CD4-positive, alpha-beta T cell (primary cell): ENCODE results near the gene IL17B. TPM values are rescaled to one million over a fixed set of nuclear protein-coding genes. Genes with fewer than 3 reads are reported as not detected.

Experiments
- ATAC-seq: fragments of 200-7000 bp; cut with Tn5 transposase; one replicate; pipeline ENCODE4 v1.10.0; 2022; ENCODE audit warnings: mild to moderate bottlenecking; ENCODE audit not compliant: poor library complexity
- CTCF ChIA-PET: fragments of 350-600 bp; sonication (Branson Sonifier 250); formaldehyde crosslinking; loops from one replicate; lab custom pipeline; 2021; ENCODE audit warnings: antibody characterized with exemption, inconsistent platforms; lab: Charles Lee
- POLR2A ChIA-PET: fragments of 350-600 bp; sonication (Branson Sonifier 250); formaldehyde crosslinking; loops from one replicate; lab custom pipeline; 2021; ENCODE audit warnings: antibody characterized with exemption, inconsistent platforms; lab: Charles Lee
- DNase-seq, 14 experiments: peaks; one replicate each; pipeline ENCODE4 v3.0.0-alpha.2; 2013 to 2020; ENCODE audit warnings: mixed read lengths in 2 of 14
- H3K27ac ChIP-seq, 2 donors: one replicate each; pipeline versions ENCODE4 v1.5.1 to v1.7.0; 2013; ENCODE audit warnings: low read length in 2 of 2, low read depth in 1 of 2, mild to moderate bottlenecking in 1 of 2
- H3K27me3 ChIP-seq, 2 experiments: 1 replicate in 1 of 2; 2 replicates in 1 of 2; pipeline versions ENCODE4 v1.6.1 to v1.7.0; 2013; ENCODE audit warnings: low read length in 2 of 2, control low read depth in 1 of 2, mild to moderate bottlenecking in 1 of 2, moderate library complexity in 1 of 2; ENCODE audit not compliant: insufficient read depth in 2 of 2, control insufficient read depth in 1 of 2
- H3K36me3 ChIP-seq: one replicate; pipeline ENCODE4 v1.6.1; 2013; ENCODE audit warnings: low read length, control low read depth; ENCODE audit not compliant: insufficient read depth
- H3K4me1 ChIP-seq: one replicate; pipeline ENCODE4 v1.6.1; 2013; ENCODE audit warnings: low read length, control low read depth; ENCODE audit not compliant: insufficient read depth
- H3K4me3 ChIP-seq: one replicate; pipeline ENCODE4 v1.5.1; 2013; ENCODE audit warnings: mild to moderate bottlenecking, low read length, moderate library complexity
- H3K9me3 ChIP-seq, 2 experiments: 1 replicate in 1 of 2; 2 replicates in 1 of 2; pipeline versions ENCODE4 v1.6.1 to v1.7.0; 2013; ENCODE audit warnings: low read length in 2 of 2, mild to moderate bottlenecking in 2 of 2, control low read depth in 1 of 2, moderate library complexity in 1 of 2; ENCODE audit not compliant: control insufficient read depth in 1 of 2, insufficient read depth in 1 of 2
- H3K27ac Mint-ChIP-seq: one replicate; pipeline ENCODE4 v1.8.0; 2020; ENCODE audit warnings: mixed read lengths
- H3K27me3 Mint-ChIP-seq: one replicate; pipeline ENCODE4 v1.8.0; 2021; ENCODE audit warnings: mixed read lengths
- H3K36me3 Mint-ChIP-seq: one replicate; pipeline ENCODE4 v1.8.0; 2021; ENCODE audit warnings: low read depth, mixed read lengths
- H3K4me1 Mint-ChIP-seq: one replicate; pipeline ENCODE4 v1.8.0; 2021; ENCODE audit warnings: low read depth, mixed read lengths
- H3K4me3 Mint-ChIP-seq: one replicate; pipeline ENCODE4 v1.8.0; 2020; ENCODE audit warnings: mild to moderate bottlenecking, mixed read lengths
- H3K9me3 Mint-ChIP-seq: one replicate; pipeline ENCODE4 v1.8.0; 2020; ENCODE audit warnings: mixed read lengths
- CTCF ChIP-seq: fragments of 200-600 bp; IDR thresholded peaks from one replicate; pipeline ENCODE4 v1.8.0; 2022; ENCODE audit warnings: antibody characterized with exemption, mild to moderate bottlenecking
- intact Hi-C, 2 experiments: fragments of 100-400 bp; cut with DNase I in 1 of 2; cut with micrococcal nuclease in 1 of 2; formaldehyde crosslinking; loops; one replicate each; pipeline versions ENCODE4 v1.15.1 to v1.9.0; 2023 to 2025; cut with DNase I, micrococcal nuclease
- total RNA-seq, 174 experiments: library from RNA in 2 of 174; stranded (reverse) in 2 of 174; gene quantifications; one replicate each; pipeline ENCODE4 v1.2.3 and lab custom pipeline; 2021 to 2026

IL17B gene
- total RNA-seq, 2 experiments from 2014 or later: not detected

GRCh38 chr5:149387081-149387631 is 8.1 kb upstream of the IL17B start:
- H3K36me3 ChIP-seq: no peaks in the 10 kb centered on the region
- Mint-ChIP-seq H3K36me3 (no peaks in the 10 kb centered on the region), H3K9me3 (no peaks in the 10 kb centered on the region), H3K27me3 (no peaks in the 10 kb centered on the region), H3K4me1 (peaks cover 5% of the 10 kb centered on the region), H3K27ac (no peak overlapping the region), H3K4me3 (no peak overlapping the region)
- DNase-seq (no peak), ATAC-seq (no peak)
- CTCF ChIA-PET: no interaction called here
- H3K27me3 ChIP-seq: peaks cover 0 to 2% of the 10 kb centered on the region in 2 experiments
- peaks cover under 1% of the 10 kb centered on the region for H3K4me1 ChIP-seq
- intact Hi-C loops: no loop called here
- no peak overlapping the region for H3K4me3 ChIP-seq
- POLR2A ChIA-PET: interaction anchor here (0.6 kb wide), 1 partner anchor 184 kb away, joined by 3 read pairs; no protein-coding TSS in a partner anchor
- H3K9me3 ChIP-seq: no peaks in the 10 kb centered on the region
- TF ChIP-seq CTCF: no peak
- H3K27ac ChIP-seq: no peak overlapping the region

- Histone ChIP-seq H3K9me3 (no peaks in the 10 kb centered on the region), H3K4me3 (no peak overlapping the region), H3K27me3 (peaks cover 0 to 2% of the 10 kb centered on the region in 2 experiments), H3K36me3 (no peaks in the 10 kb centered on the region), H3K4me1 (peaks cover 7% of the 10 kb centered on the region), H3K27ac (no peak overlapping the region)
- CTCF ChIA-PET: no interaction called here
- Mint-ChIP-seq H3K4me1 (peaks cover 5% of the 10 kb centered on the region), H3K4me3 (no peak overlapping the region), H3K36me3 (no peaks in the 10 kb centered on the region), H3K9me3 (no peaks in the 10 kb centered on the region), H3K27ac (no peak overlapping the region), H3K27me3 (no peaks in the 10 kb centered on the region)
- no peak for ATAC-seq
- no peak for TF ChIP-seq CTCF
- intact Hi-C loops: no loop called here
- DNase-seq: no peak
- POLR2A ChIA-PET: interaction anchor here (0.6 kb wide), 1 partner anchor 185 kb away, joined by 3 read pairs; no protein-coding TSS in a partner anchor
Observed at GRCh38 chr5:149386166-149386565, 7.1 kb upstream of the IL17B start.

- Mint-ChIP-seq H3K27ac (no peak overlapping the region), H3K27me3 (no peaks in the 10 kb centered on the region), H3K4me1 (no peaks in the 10 kb centered on the region), H3K9me3 (no peaks in the 10 kb centered on the region), H3K4me3 (no peak overlapping the region), H3K36me3 (no peaks in the 10 kb centered on the region)
- Histone ChIP-seq H3K4me3 (no peak overlapping the region), H3K9me3 (no peaks in the 10 kb centered on the region), H3K27ac (no peak overlapping the region), H3K4me1 (peaks cover 7% of the 10 kb centered on the region), H3K27me3 (peaks cover 0 to 2% of the 10 kb centered on the region in 2 experiments), H3K36me3 (no peaks in the 10 kb centered on the region)
- no peak for TF ChIP-seq CTCF
- intact Hi-C loops: no loop called here
- ChIA-PET POLR2A (no interaction called here), CTCF (no interaction called here)
- DNase-seq: no peak
- ATAC-seq: no peak
Observed at GRCh38 chr5:149383399-149383798, 4.3 kb upstream of the IL17B start.
